Ramos (cell line): ENCODE results near the gene ECEL1.
"Not testable (repeated sequence)": the region's sequence is repeated elsewhere in the genome, so short reads cannot be mapped to it uniquely, and the experiment has no call there.

Source experiments
- in situ Hi-C: fragments of 300-500 bp; cut with MboI; formaldehyde crosslinking; loops from one replicate; pipeline ENCODE4 v1.14.3; 2022; ENCODE audit warnings: low sequenced_read_pairs; ENCODE audit not compliant: unreplicated experiment

ECEL1 gene

GRCh38 chr2:232487385-232488096 lies at the start of gene ECEL1:
ECEL1 (minus strand) TSS chr2:232487834; CDS start chr2:232486653, 1,181 bp downstream.
- in situ Hi-C loops, result no loop called here

GRCh38 chr2:232537079-232537478 lies 49.4 kb upstream of the ECEL1 start:
- in situ Hi-C loops, result no loop called here

GRCh38 chr2:232535761-232536530 lies 48.3 kb upstream of the ECEL1 start:
- in situ Hi-C loops, result no loop called here

- in situ Hi-C loops, result no loop called here
Measured at GRCh38 chr2:232534940-232535651, 47.5 kb upstream of the ECEL1 start.

- in situ Hi-C loops, result no loop called here
Measured at GRCh38 chr2:232533944-232534710, 46.5 kb upstream of the ECEL1 start.

- in situ Hi-C loops, result not testable (repeated sequence)
Measured at GRCh38 chr2:232532821-232533220, 45.2 kb upstream of the ECEL1 start.

- in situ Hi-C loops, result no loop called here
Measured at GRCh38 chr2:232532419-232532818, 44.8 kb upstream of the ECEL1 start.

- in situ Hi-C loops, result no loop called here
Measured at GRCh38 chr2:232530626-232531260, 43.1 kb upstream of the ECEL1 start.

- in situ Hi-C loops, result loop anchor here (5.0 to 10.0 kb wide), 2 partner anchors 88 to 625 kb away; no protein-coding TSS in a partner anchor
Measured at GRCh38 chr2:232529806-232530547, 42.3 kb upstream of the ECEL1 start.

- in situ Hi-C loops, result loop anchor here (5.0 to 10.0 kb wide), 2 partner anchors 87 to 624 kb away; no protein-coding TSS in a partner anchor
Measured at GRCh38 chr2:232528746-232529460, 41.3 kb upstream of the ECEL1 start.

GRCh38 chr2:232527905-232528470 lies 40.4 kb upstream of the ECEL1 start:
- in situ Hi-C loops, result loop anchor here (5.0 to 10.0 kb wide), 2 partner anchors 86 to 623 kb away; no protein-coding TSS in a partner anchor

GRCh38 chr2:232526372-232526941 lies 38.8 kb upstream of the ECEL1 start:
- in situ Hi-C loops, result loop anchor here (5.0 to 10.0 kb wide), 2 partner anchors 84 to 622 kb away; no protein-coding TSS in a partner anchor

GRCh38 chr2:232525791-232526371 lies 38.2 kb upstream of the ECEL1 start, which contains the start of gene CHRND:
CHRND (plus strand) TSS chr2:232526160; CDS start chr2:232526216, 56 bp downstream.
- in situ Hi-C loops, result loop anchor here (5.0 to 10.0 kb wide), 2 partner anchors 84 to 621 kb away; no protein-coding TSS in a partner anchor

- in situ Hi-C loops, result loop anchor here (5.0 to 10.0 kb wide), 2 partner anchors 83 to 620 kb away; no protein-coding TSS in a partner anchor
Measured at GRCh38 chr2:232525199-232525598, 37.6 kb upstream of the ECEL1 start.

- in situ Hi-C loops, result loop anchor here (5.0 to 10.0 kb wide), 2 partner anchors 82 to 620 kb away; no protein-coding TSS in a partner anchor
Measured at GRCh38 chr2:232524771-232525170, 37.1 kb upstream of the ECEL1 start.
